IMR-90 (cell line): ENCODE results near the gene RUNX3. TPM values are rescaled to one million over a fixed set of nuclear protein-coding genes. Genes with fewer than 3 reads are reported as not detected.

Experiments used
- ATAC-seq: fragments of 200-7000 bp; cut with Tn5 transposase; 2 replicates; pipeline ENCODE4 v1.9.1; 2020; ENCODE audit warnings: low read depth, mild to moderate bottlenecking, moderate library complexity
- BruUV-seq: library from RNA; stranded (reverse); fragments of 400-500 nt; replicated peaks from 2 replicates; lab custom pipeline; 2021; lab: Mats Ljungman, UMichigan
- CTCF ChIA-PET: fragments of 300-600 bp; formaldehyde crosslinking; extraction: SDS; loops from one replicate; lab custom pipeline; 2021; ENCODE audit warnings: antibody characterized with exemption; lab: Yijun Ruan, JAX
- POLR2A ChIA-PET: fragments of 300-600 bp; sonication (Branson Sonifier 250); formaldehyde crosslinking; loops from one replicate; lab custom pipeline; 2022; ENCODE audit warnings: antibody characterized with exemption; ENCODE audit not compliant: unreplicated experiment; lab: Charles Lee
- DNase-seq: peaks from one replicate; pipeline ENCODE4 v3.0.0; 2013
- H2AFZ ChIP-seq: replicated peaks from 2 replicates; pipeline ENCODE3; 2013; ENCODE audit warnings: low read length, mild to moderate bottlenecking; ENCODE audit not compliant: poor library complexity
- H2AK5ac ChIP-seq: 2 replicates; pipeline ENCODE4 v1.6.1; 2013; ENCODE audit warnings: low read depth, low read length, inconsistent platforms
- H2AK9ac ChIP-seq: replicated peaks from 2 replicates; pipeline ENCODE3; 2013; ENCODE audit warnings: mild to moderate bottlenecking, low read depth, low read length, moderate library complexity; ENCODE audit not compliant: poor library complexity
- H2BK120ac ChIP-seq: 2 replicates; pipeline ENCODE4 v1.6.1; 2013; ENCODE audit warnings: low read depth, low read length, inconsistent platforms
- H2BK15ac ChIP-seq: 3 replicates; pipeline ENCODE4 v1.6.1; 2013; ENCODE audit warnings: low read depth, low read length, inconsistent platforms
- H2BK20ac ChIP-seq: 2 replicates; pipeline ENCODE4 v1.6.1; 2013; ENCODE audit warnings: low read depth, mild to moderate bottlenecking, inconsistent platforms, low read length, moderate library complexity
- H2BK5ac ChIP-seq: 2 replicates; pipeline ENCODE4 v1.6.1; 2013; ENCODE audit warnings: mild to moderate bottlenecking, low read depth, low read length, inconsistent platforms; ENCODE audit not compliant: poor library complexity, severe bottlenecking
- H3K14ac ChIP-seq: replicated peaks from 2 replicates; pipeline ENCODE4 v1.6.1; 2013; ENCODE audit warnings: low read depth, low read length, inconsistent platforms
- H3K18ac ChIP-seq: 2 replicates; pipeline ENCODE4 v1.6.1; 2013; ENCODE audit warnings: low read depth, low read length, control low read depth
- H3K23ac ChIP-seq: 2 replicates; pipeline ENCODE4 v1.6.1; 2013; ENCODE audit warnings: low read depth, low read length, inconsistent platforms
- H3K27ac ChIP-seq: 2 replicates; pipeline ENCODE4 v1.5.1; 2013; ENCODE audit warnings: mild to moderate bottlenecking, control low read depth, low read length; ENCODE audit not compliant: insufficient read depth
- H3K27me3 ChIP-seq: 2 replicates; pipeline ENCODE4 v1.6.1; 2013; ENCODE audit warnings: low read length; ENCODE audit not compliant: control insufficient read depth, insufficient read depth
- H3K36me3 ChIP-seq: 2 replicates; pipeline ENCODE4 v1.6.1; 2013; ENCODE audit warnings: low read length, mixed read lengths; ENCODE audit not compliant: control insufficient read depth, insufficient read depth
- H3K4ac ChIP-seq: 2 replicates; pipeline ENCODE4 v1.6.1; 2013; ENCODE audit warnings: low read depth, low read length, inconsistent platforms
- H3K4me1 ChIP-seq: 2 replicates; pipeline ENCODE4 v1.6.1; 2013; ENCODE audit warnings: low read length, mixed read lengths; ENCODE audit not compliant: control insufficient read depth, insufficient read depth
- H3K4me2 ChIP-seq: 2 replicates; pipeline ENCODE4 v1.6.1; 2013; ENCODE audit warnings: low read depth, mild to moderate bottlenecking, control low read depth, low read length, moderate library complexity
- H3K4me3 ChIP-seq: 2 replicates; pipeline ENCODE4 v1.5.1; 2013; ENCODE audit warnings: low read depth, mild to moderate bottlenecking, control low read depth, low read length, moderate library complexity; ENCODE audit not compliant: insufficient read depth
- H3K56ac ChIP-seq: 2 replicates; pipeline ENCODE4 v1.6.1; 2013; ENCODE audit warnings: low read length, inconsistent platforms; ENCODE audit not compliant: insufficient read depth; ENCODE audit errors: extremely low read depth
- H3K79me1 ChIP-seq, 2 experiments: 2 replicates each; pipeline ENCODE4 v1.6.1; 2013; ENCODE audit warnings: low read length in 2 of 2, inconsistent platforms in 1 of 2, low read depth in 1 of 2
- H3K9ac ChIP-seq: 2 replicates; pipeline ENCODE4 v1.6.1; 2013; ENCODE audit warnings: low read depth, low read length, control low read depth
- H3K9me1 ChIP-seq: 2 replicates; pipeline ENCODE4 v1.6.1; 2013; ENCODE audit warnings: low read length, inconsistent platforms; ENCODE audit not compliant: insufficient read depth
- H3K9me3 ChIP-seq: 2 replicates; pipeline ENCODE4 v1.6.1; 2013; ENCODE audit warnings: low read length; ENCODE audit not compliant: control insufficient read depth, insufficient read depth
- H4K20me1 ChIP-seq: 2 replicates; pipeline ENCODE4 v1.6.1; 2013; ENCODE audit warnings: low read length, inconsistent platforms; ENCODE audit not compliant: insufficient read depth
- H4K5ac ChIP-seq: 2 replicates; pipeline ENCODE4 v1.6.1; 2013; ENCODE audit warnings: mild to moderate bottlenecking, low read depth, low read length, control low read depth
- H4K8ac ChIP-seq, 2 experiments: 2 replicates each; pipeline ENCODE4 v1.6.1; 2013; ENCODE audit warnings: low read depth in 2 of 2, low read length in 2 of 2, control low read depth in 1 of 2, inconsistent platforms in 1 of 2
- H4K91ac ChIP-seq: 2 replicates; pipeline ENCODE4 v1.6.1; 2013; ENCODE audit warnings: low read depth, low read length, inconsistent platforms; ENCODE audit not compliant: insufficient read depth
- CEBPB ChIP-seq: IDR thresholded peaks from 2 replicates; pipeline ENCODE4 v1.6.1; 2012; ENCODE audit warnings: low read depth, low read length, improper control_type of control experiment
- CTCF ChIP-seq: conservative IDR thresholded peaks from 2 replicates; pipeline ENCODE4 v1.5.1; 2012; ENCODE audit warnings: mild to moderate bottlenecking, low read depth, low read length, improper control_type of control experiment
- MAFK ChIP-seq: IDR thresholded peaks from 2 replicates; pipeline ENCODE4 v1.6.1; 2012; ENCODE audit warnings: low read depth, low read length, improper control_type of control experiment
- RFX5 ChIP-seq: IDR thresholded peaks from 2 replicates; pipeline ENCODE4 v1.8.0; 2012; ENCODE audit warnings: low read depth, mild to moderate bottlenecking, low read length, moderate library complexity
- SMC3 ChIP-seq: fragments of 150-350 bp; IDR thresholded peaks from 2 replicates; pipeline ENCODE4 v1.6.1; 2016; ENCODE audit warnings: low read depth, mild to moderate bottlenecking, antibody characterized with exemption, low read length, moderate library complexity
- USF2 ChIP-seq: fragments of 150-350 bp; IDR thresholded peaks from 2 replicates; pipeline ENCODE4 v1.6.1; 2017; ENCODE audit warnings: mild to moderate bottlenecking, antibody characterized with exemption, low read length, low read depth
- WGBS, 2 experiments: methylation state at CpG; one replicate each; pipeline versions ENCODE4 v1.1.5 to v1.1.7; 2013; ENCODE audit warnings: missing lambda C conversion rate in 2 of 2; ENCODE audit not compliant: insufficient read length in 1 of 2; ENCODE audit errors: extremely low coverage in 2 of 2; 5-methylcytosine and 5-hydroxymethylcytosine counted together
- dilution Hi-C: fragments of 300-500 bp; cut with HindIII; formaldehyde crosslinking; loops from one replicate; pipeline ENCODE4 v1.14.3; 2018; ENCODE audit warnings: low sequenced_read_pairs; ENCODE audit not compliant: unreplicated experiment
- in situ Hi-C: fragments of 300-500 bp; cut with MboI; formaldehyde crosslinking; loops from 3 replicates; pipeline ENCODE4 v1.14.3; 2019; ENCODE audit warnings: low sequenced_read_pairs, inconsistent platforms, mixed read lengths
- intact Hi-C: fragments of 100-400 bp; cut with micrococcal nuclease; formaldehyde crosslinking; loops from 2 replicates; pipeline ENCODE4 v1.10.0; 2022
- polyA plus RNA-seq, 3 experiments: library from polyadenylated mRNA; depleted of rRNA; stranded (reverse); fragments of >200 nt; gene quantifications; 2 replicates each; pipeline ENCODE4 v1.2.3, GENCODE V29; 2012; ENCODE audit warnings: low replicate concordance in 1 of 3
- total RNA-seq: library from RNA; depleted of rRNA; stranded (reverse); fragments of >200 nt; gene quantifications from 2 replicates; pipeline ENCODE4 v1.2.3, GENCODE V29; 2012

The RUNX3 gene
- total and polyA plus RNA-seq, 2 of the 4 experiments (the other 2 are of a cell fraction) = 0.07 TPM; not detected in 1

GRCh38 chr1:24975391-24975790 is 45.3 kb upstream of the RUNX3 start:
- CTCF ChIA-PET = interaction anchor here (0.6 to 1.2 kb wide), 2 partner anchors 19 to 80 kb away, joined by 3 read pairs; no protein-coding TSS in a partner anchor
- POLR2A ChIA-PET = no interaction called here
- Histone ChIP-seq H3K9ac (no peak overlapping the region), H3K4me3 (no peak overlapping the region), H3K4me2 (no peak overlapping the region), H2AK9ac (no peak overlapping the region), H3K79me1 (0 out of 4 replicates have a peak, but pooled peaks cover 0 to 3% of the 10 kb centered on the region in 2 experiments), H2AK5ac (no peak overlapping the region), H3K9me1 (peaks cover 12% of the 10 kb centered on the region), H3K4ac (no peak overlapping the region), H4K8ac (no peak overlapping the region), H4K20me1 (no peaks in the 10 kb centered on the region), H2BK15ac (no peak overlapping the region), H3K56ac (no peak overlapping the region), H3K4me1 (peaks cover 20% of the 10 kb centered on the region), H2BK5ac (no peak overlapping the region), H3K14ac (no peak overlapping the region), H3K27me3 (peaks cover 14% of the 10 kb centered on the region), H3K9me3 (peaks cover 20% of the 10 kb centered on the region), H3K18ac (no peak overlapping the region), H4K91ac (no peak overlapping the region), H2BK120ac (no peak overlapping the region), H3K36me3 (no peaks in the 10 kb centered on the region), H4K5ac (no peak overlapping the region), H2BK20ac (no peak overlapping the region), H3K27ac (no peak overlapping the region), H3K23ac (no peak overlapping the region), H2AFZ (no peak overlapping the region)
- no CpG with 5 or more reads among the region's 2 CpGs for WGBS, 2 experiments
- no TSS peak for BruUV-seq
- in situ Hi-C loops = no loop called here
- intact Hi-C loops = no loop called here
- DNase-seq (no peak), ATAC-seq (no peak)
- TF ChIP-seq SMC3 (no peak), RFX5 (no peak), CEBPB (no peak), USF2 (no peak), MAFK (no peak), CTCF (no peak)
- dilution Hi-C loops = no loop called here
